HL-60 (cell line): Measurements from ENCODE around the gene MGST2.

Source experiments
- CTCF ChIP-seq: IDR thresholded peaks from one replicate; pipeline ENCODE4 v1.5.1; 2011; ENCODE audit warnings: low read length, control low read depth, inconsistent platforms; ENCODE audit not compliant: insufficient read depth
- GABPA ChIP-seq: IDR thresholded peaks from 2 replicates; pipeline ENCODE4 v1.6.1; 2012; ENCODE audit warnings: low read depth
- POLR2AphosphoS5 ChIP-seq: IDR thresholded peaks from 2 replicates; pipeline ENCODE4 v1.6.1; 2012; ENCODE audit warnings: low read depth
- REST ChIP-seq: IDR thresholded peaks from 2 replicates; pipeline ENCODE4 v1.6.1; 2012; ENCODE audit warnings: low read depth; ENCODE audit not compliant: insufficient replicate concordance

GRCh38 chr4:139736661-139737060 lies 71.0 kb downstream of the MGST2 start:
- TF ChIP-seq CTCF, result no peak
- no peak for TF ChIP-seq POLR2AphosphoS5
- no peak for TF ChIP-seq REST
- no peak for TF ChIP-seq GABPA
